Measurements from ENCODE around the gene ANKRD31.
A peak's percentile ranks its signal among the peaks of the same experiment; 100 is the strongest.

Gene ANKRD31

DNA sequence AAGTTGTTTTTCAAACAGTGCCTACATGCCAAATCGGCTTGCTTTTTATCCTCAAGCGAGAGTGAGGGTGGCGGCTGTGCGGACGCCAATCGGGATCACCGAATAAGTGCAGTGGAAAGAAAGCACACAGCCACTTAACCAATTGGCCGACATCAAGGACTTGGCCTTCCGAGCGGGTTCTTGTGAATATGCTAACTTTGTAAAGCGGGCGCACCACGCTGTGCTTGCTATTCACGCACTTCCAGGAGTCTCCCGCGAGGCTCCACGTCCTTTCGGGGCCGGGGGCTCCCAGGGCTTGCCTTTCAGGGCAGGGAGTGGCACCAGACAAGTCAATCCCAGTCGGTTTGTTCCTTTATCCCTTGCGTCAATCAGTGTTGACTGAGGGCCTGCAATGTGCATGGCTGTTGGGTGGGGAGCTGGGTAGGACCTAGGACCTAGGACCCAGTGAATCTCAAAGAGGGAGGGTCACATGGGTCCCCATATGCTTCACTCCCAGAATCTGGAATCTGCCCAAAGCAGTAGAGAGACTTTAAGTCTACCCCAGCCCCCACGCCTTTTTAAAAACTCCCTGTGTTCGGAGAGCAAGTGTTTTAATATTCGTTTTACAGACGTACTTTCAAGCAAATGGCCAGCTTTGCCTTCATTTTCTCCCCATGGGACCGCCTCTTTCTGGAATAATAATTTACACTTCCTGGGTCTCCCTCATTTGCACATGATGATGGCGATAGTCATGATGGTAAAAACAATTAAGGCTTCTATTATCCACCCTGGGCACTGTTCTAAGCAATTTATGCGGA lies 182.3 kb downstream of the ANKRD31 start:
- DNase-seq, result peak; percentile 41

DNA sequence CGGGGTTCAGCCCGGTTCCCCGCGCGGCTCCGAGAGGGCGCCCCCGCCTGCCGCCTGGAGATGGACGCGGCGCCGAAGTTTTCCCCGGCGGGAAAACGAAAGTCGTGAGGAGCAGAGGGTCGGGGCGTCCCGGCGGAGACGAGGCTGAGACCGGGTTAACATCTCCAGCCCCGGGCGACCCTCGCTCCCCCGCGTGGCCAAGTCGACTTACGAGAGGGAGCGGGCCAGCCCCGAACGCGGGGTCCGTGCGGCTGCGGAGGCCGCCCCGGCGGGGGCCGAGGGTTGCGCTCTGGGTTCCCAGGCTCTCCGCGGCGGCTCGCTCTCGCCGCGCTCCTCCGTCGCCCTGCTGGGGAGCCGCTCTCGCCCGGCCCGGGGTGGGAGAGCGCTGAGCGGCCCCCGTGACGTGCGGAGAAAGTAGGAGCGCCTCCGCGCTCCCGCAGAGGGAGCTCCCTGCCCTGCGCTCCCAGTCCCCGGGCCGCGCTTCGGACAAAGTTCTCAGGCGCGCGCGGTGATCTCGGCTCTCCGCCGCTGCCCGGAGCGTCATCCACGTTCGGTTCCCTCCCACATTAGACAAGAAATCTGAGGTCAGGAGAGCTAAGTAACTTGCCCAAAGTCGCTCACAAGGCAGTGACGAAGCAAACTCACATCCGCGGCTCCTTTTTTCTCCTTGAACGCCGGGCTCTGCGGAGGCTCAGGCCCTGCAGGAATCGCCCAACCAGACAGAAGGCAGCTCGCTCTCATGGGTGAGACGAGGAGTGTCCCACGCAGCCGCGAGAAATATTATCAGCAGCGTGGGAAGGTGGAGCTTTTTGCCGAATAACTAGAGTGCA lies 183.2 kb downstream of the ANKRD31 start:
- peak; percentile 68 for DNase-seq

DNA sequence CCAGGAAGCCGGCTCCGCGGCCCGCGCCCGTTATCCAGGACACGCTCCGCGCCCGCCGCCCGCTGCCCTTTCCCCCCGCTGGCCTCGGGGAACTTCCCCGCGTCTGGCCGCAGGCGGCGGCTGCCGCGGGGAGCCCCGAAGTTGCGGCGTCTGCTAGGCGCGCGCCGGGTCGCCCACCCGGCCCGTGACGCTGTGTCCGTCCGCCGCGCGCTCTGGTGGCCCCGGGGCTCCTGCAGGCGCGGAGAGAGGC lies 183.7 kb downstream of the ANKRD31 start:
- DNase-seq, result no peak

DNA sequence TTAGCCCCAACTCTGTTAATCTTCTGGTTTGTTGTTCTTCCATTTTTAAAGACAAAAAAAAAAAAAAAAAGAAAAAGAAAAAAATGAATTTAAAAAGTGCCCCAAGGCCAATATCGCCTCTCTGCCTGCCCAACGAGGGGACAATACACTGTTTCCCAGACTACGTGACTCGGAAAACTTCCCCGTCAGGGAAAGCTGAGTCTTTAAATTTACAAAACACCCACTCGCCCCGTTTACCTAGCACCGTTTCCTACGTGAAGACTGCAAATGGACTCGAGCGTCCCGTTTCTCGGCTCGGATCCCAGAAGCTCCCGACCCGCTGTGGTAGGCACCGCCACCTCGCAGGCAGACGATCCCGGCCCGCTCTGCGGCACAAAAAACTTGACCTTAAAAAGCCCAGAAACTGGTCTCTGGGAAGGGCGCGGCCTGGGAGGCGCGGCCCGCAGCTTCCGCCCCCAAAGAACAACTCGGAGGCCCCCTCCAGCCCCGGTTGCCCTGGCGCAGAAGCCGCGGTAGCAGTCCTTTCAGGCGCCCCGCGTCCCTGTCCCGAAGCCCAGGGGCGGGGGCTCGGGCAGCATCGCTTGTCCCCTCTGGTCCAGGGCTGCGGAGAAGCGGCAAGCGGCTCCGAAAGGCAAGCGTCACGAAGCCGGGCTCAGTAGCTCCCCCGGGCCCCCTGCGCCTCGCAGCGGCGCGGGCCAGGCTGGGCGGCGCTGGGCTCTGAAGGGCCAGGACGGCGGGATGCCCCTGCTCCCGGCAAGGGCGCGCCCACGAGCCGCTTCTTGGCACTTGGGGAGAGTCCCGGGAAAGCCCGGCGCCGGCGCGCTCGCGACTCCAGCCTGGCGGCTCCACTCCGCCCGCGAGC lies 184.3 kb downstream of the ANKRD31 start, which contains the start of gene GCNT4:
GCNT4 (minus strand) TSS at position 367 of the 862 bp plus-strand sequence. CDS start 22,521 bp downstream, outside the sequence.
- peak; percentile 61 for DNase-seq

DNA sequence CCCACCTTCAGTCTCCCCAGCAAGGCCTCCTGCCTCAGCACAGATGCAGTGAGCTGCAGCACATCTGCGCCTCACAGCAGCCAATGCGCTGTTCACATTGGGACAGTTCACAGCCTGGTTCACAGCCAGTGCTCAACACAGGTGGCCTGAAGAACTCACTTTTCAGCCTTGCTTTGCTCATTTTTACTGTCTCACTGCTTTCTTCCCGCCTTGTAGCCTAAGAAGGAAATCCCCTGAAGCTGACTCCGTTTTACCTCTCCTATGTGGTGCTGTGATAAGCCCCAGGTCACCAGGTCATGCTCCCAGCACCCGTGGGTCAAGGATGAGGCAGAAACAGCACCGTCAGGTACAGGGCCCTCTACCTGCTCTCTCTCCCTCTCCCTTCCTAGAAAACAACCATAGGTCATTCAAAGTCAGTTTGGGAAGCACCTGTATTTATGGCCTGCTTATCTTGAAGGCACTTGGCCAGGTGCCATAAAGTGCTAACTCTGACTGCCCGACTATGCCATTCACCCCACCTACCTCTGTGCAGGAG lies 185.4 kb downstream of the ANKRD31 start:
- peak; percentile 52 for DNase-seq

DNA sequence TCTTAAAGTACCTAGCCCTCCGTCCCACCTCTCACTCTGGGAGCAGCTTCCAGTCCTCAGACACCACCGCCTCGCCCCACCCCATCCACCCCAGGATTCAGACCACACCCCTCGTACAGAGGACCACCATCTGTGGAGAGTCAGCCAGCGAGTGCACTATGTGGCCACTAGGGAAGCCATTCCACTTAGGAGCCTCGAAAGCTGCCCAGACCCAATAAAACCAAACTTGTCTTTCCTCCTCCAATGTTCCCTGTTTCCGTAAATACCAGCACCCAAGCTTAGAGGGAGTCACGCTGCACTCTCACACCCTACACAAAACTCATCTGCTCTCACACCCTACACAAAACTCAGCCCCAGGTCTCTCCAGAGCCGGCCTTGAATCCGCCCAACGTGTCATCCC lies 186.3 kb downstream of the ANKRD31 start:
- DNase-seq, result peak; percentile 47

DNA sequence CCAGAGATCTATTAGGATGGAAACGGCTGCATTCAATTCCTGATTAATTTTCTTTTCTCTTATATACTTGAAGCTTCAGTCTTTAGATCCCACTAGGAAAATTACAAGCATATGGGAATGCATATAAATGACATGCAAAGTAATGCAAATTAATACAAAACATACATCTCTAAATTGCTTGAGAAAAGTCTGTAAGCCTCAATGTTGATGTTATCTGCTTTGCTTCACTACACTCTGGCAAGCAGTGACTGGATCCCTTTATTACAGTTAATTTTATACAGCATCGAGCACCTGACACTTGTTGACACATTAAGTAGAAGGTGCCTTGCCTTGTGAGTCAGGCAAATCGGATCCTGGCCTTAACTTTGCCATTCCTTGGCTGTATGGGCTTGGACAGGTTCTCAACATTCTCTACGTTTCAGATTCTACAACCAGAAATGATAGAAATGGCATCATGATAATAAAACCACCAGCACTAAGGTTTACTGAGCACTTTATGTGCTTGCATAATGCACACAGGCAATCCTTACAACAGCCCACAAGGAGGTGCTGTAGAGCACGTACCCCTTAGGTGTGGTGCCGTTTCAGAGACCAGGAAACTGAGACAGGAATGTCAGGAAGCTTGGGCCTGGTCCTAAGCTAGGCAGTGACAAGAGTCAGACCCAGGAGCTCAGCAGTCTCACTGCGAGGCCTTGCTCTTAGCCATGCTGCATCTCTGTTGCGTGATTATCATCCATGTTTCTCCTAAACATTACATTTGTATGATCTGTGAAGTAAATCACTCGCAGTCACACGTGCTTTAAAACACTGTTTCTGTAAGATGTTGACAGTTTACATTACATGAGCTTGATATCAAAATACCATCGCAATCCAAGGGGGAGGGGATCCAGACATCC lies 187.0 kb downstream of the ANKRD31 start:
- DNase-seq, result peak; percentile 75

DNA sequence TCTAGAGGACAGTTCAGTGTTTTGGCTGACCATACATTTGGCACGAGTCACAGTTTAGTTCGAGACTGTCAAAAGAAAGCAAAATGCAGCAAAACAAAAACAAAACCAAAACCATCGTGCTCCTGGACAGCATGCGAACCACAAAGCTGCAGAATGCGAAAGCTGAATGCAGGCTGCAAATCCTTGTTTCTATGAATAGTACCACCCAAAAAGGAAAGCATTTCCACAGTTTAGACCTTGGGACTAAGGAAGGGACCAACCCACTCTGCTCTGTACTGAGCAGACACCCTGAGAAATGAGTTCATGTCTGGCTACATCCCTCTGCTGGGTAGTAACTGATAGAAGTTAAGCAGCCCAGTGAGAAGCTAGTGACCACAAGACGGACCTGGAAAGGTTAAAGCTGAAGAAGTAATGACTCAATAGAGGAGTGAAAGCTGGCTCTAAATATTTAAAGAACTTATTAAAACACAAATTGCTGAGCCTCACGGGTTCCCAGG lies 188.2 kb downstream of the ANKRD31 start:
- no peak for DNase-seq

DNA sequence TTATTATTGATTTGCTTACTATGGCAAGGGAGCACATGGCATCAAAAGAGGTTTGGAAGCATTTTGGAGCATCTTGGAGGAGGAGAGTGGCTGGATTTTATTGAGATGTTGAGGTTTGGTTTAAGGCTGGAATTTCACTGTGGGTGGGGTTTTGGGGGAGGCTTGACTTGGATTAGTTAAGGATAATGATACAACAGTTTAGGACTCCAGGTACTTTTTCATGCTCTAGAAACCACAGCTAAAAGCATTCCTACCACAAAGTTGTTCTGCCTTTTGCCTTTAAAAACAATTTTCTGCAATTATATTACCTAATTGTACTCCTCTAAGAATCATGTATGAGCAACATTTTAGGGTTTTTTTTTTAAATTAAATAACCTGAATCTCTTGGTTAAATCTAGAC lies 189.3 kb downstream of the ANKRD31 start:
- DNase-seq, result no peak

DNA sequence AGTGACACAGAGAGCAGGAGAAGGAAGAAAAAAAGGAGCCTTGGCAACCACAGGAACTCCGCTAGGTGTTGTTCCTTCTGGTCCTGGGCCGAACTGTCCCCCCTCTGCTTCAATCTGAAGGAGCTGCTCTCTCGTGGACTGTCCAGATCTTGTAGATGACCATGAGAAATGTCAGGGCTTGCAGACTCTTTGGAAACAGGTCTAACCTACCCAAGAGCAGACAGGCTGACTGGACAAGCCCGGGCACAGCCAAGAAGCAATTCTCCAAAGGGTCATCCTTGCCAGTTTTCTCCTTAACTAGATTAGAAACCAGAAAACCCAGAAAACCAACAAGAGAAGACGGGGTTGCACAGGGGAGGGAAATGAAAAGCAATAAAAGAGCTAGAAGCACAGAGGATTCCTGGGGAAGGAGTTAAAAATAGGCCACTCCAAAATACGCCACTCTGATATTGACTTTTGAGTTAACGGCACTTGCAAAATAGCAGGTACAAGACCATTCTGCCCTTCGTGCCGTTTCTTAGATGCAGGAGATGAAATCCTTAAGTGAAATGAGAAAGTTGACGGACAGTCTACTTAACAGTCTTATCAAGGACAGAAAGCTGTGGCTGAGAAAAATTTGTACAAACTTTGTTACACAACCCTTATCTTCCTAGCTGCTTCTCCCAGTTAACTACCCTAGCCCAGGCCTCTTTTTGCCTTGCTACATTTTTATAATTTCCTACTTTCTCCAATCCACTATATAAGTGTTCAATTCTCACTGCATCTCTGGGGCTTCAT lies 190.1 kb downstream of the ANKRD31 start:
- no peak for DNase-seq

DNA sequence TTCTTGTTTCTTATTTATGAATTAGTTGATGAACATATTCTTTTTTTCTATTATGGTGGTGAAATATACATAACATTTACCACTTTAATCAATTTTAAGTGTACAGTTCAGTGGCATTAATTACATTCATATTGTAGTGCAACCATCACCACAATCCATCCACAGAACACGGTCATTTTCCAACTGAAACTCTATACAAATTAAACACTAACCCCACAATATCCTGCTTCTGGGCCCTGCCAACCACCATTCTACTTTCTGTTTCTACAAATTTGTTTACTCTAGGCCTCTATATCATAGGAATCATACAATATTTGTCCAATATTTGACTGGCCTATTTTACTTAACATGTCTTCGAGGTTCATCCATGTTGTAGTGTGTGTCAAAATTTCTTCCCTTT lies 191.6 kb downstream of the ANKRD31 start:
- no peak for DNase-seq

DNA sequence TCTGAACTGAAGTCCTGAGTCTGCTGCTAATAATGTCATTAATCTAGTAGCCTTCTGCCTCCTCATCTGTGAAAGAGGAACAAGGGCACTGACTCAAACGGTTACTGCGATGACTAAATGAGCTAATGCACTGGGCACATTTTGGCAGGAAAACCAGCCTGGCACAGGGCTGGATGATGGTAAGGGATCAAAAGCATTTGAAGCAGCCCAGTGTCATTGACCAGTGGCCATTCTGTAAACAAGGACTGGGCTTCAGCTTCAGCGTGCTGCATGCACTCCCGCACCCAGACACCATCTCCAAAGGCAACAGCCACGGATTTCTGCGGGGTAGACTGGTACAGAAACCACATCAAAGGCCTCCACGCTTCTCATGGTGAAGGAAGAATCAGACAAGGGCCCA lies 192.3 kb downstream of the ANKRD31 start:
- DNase-seq, result no peak

DNA sequence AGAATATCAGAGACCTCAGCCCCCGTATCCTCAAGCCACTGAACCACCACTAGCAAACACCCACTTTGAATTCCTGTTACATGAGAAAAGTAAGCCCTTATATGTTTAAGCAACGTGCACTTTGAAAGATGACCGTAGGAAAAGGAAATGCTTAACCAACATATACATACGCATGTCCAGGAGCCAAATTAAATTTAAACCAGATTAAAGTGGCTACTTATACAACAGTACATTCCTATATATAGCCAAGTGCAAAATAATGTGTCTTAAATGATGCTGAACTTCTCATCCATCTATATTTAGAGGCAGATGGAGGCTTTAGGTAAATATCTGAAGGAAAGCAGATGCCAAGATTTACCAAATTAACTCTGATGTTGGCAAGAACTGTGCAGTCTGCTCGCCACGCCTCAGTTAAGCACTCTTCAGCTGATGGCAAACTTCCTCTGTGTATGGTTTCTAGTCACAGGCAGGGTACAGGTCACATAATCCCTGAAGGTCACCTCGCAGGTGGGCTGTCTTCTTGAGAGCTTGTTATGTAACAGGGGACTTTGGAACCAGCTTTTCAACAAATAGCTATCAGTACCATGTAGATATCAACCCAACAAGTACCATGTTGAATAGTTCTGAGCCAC lies 192.9 kb downstream of the ANKRD31 start:
- no peak for DNase-seq

DNA sequence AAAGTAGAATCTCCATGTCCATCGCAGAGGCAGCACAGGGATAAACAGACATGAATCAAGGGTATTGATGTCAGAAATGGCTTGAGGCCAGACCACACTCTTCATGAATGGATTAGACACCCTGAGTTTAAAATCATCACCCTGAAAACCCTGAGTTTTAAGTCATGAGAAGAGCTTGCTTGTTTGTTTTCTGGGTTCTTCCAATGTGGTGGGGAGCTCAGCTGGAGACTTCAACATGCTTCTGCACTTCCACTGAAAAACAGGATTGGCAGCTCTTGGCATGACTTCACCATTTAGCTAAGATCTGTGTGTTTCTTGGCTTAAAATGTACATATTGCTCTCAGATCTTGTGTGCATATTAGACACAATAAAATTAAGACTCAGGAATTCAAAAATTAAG lies 194.2 kb downstream of the ANKRD31 start:
- DNase-seq, result no peak

DNA sequence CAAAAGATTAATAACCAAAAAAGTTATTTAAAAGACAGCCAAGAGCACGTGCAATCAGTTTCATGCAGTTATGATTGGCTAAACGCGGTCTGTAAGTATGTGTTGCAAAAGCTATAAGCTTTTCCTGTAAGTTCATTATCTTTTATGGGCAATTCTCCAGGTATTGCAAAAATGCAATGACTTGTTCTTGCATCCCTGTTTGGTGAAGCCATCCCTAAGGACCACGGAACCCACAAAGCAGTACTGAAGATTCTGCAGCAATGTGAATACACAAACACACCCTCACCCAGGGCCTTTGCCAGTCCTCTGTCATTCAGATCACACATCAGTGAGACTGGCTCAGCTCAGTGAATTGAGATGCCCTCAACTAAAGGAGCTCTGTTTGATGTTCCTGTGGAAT lies 195.7 kb downstream of the ANKRD31 start:
- no peak for DNase-seq

DNA sequence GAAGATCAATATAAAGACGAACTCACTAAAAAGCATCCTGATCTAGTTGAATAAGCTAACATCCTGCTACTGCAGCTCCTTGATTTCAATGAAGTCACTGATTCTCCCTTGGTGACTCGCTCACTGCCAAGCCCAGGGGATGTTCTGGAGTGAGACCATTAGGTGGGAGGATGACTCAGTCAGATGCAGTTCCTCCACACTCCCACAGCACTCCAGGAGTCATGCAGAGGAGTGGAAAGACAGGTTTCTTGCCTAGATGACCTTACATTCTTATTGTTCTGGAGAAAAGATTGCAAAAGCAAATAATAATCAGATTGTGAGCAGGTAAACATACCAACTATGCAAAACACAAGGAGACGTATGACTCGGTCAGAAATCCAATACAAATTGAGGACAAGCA lies 199.6 kb downstream of the ANKRD31 start:
- peak; percentile 67 for DNase-seq

DNA sequence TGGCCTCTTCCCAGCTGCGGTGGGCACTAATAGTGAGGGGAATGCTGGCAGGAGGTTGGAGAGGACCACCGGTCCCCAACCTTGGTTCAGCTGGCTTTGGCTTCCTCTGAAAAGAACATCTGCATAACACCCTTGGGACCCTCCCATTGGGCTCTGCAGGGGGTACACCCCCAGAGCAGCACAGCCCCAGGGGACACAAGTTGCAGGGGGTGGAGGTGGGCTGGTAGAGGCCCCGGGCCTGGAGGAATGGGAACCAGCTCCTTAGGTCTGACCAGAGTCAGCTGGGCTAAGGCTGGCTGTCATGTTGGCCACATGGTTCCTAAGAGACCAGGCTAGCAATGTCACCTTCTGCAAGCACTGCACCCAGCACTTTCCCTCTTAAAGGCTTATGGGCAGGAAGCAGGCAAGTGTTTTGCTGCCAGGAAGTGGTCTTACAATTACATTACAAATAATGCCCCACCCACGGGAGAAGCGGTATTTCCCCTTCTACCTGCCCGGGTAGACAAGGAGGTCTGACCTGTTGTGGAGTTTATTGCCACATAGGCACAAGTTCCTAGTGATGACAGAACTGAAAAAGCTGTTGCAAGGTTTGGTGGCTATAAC lies 202.4 kb downstream of the ANKRD31 start:
- DNase-seq, result peak; percentile 43

DNA sequence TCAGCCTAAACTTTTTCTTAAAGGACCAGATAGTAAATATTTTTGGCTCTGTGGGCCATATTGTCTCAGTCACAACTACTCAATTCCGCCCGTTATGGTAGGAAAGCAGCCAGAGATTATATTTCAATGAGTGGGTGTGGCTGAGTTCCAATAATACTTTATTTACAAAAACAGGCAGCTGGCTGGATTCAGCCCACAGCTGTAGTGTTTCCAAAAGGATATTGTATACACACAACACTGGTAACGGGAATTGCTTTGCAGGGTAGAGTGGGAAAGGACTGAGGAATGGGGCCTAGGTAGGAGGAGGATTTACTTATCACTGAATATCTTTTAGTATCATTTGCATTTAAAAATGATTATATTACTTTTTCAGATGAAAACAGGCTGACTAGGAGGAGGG lies 205.3 kb downstream of the ANKRD31 start:
- no peak for DNase-seq

DNA sequence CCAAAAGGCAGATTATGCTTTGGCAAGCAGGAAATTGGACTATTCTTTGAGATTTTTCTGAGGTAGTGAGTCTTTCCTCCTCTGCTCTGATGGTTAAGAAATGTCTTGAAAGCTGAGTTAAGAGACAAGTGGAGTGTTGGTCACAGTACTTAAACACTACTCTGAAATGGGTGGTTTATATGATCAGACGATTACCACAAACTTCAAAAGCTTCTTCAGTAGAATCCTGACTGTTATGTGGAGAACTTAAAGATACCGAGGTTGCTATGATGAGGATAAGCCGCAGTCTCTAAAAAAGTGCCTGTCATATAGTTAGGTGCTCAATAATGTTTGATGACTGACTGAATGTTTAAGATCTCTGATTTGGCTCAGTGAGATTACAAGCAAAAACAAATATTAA lies 208.6 kb downstream of the ANKRD31 start:
- no peak for DNase-seq
